Measurements from ENCODE around the gene ALG14. TPM values are rescaled to one million over a fixed set of nuclear protein-coding genes. Genes with fewer than 3 reads are reported as not detected.

ALG14 gene
- total and polyA plus RNA-seq, 10 of the 15 experiments (the other 5 are each of a cell fraction or from before 2014, with no cell fraction given), result 2.6 to 19.2 (median 7.5) TPM

- SMC1A ChIA-PET (ENCODE audit: uncharacterized antibody, unreplicated experiment), result interaction anchor here (1.4 kb wide), 1 partner anchor 272 kb away, joined by 3 read pairs; no protein-coding TSS in a partner anchor
- no peak overlapping the region for H3K4me3 ChIP-seq
- no peaks in the 10 kb centered on the region for H3K79me2 ChIP-seq (ENCODE audit: control insufficient read depth, insufficient read depth, low read length)
- no peaks in the 10 kb centered on the region for H4K20me1 ChIP-seq (ENCODE audit: control insufficient read depth, insufficient read depth)
- H3K9ac ChIP-seq (ENCODE audit: control insufficient read depth, insufficient read depth, low read length), result no peak overlapping the region
- in situ Hi-C loops (cut with MboI), result no loop called here
- BruUV-seq (replicated peaks), result no TSS peak
- no peaks in the 10 kb centered on the region for H3K36me3 ChIP-seq (ENCODE audit: control insufficient read depth in 2 of 2, insufficient read depth in 2 of 2, low read length in 1 of 2)
- FAIRE-seq (no peak), ATAC-seq (no peak), DNase-seq (ENCODE audit: low read depth, low spot score) (no peak)
- H3K9me3 ChIP-seq (replicated peaks; ENCODE audit: control insufficient read depth, insufficient read depth, low read length), result no peaks in the 10 kb centered on the region
- no peaks in the 10 kb centered on the region for H3K27me3 ChIP-seq (replicated peaks in 1 of 2; ENCODE audit: control insufficient read depth in 2 of 2, insufficient read depth in 2 of 2, low read length in 1 of 2)
- CTCF ChIA-PET, result interaction anchor here (1.4 kb wide), 1 partner anchor 123 kb away, joined by 3 read pairs; no protein-coding TSS in a partner anchor
- POLR2A ChIA-PET, result interaction anchor here (0.7 to 1.1 kb wide), 2 partner anchors 28 to 110 kb away, joined by 3 read pairs; no protein-coding TSS in a partner anchor
- no peak overlapping the region for H3K27ac ChIP-seq (ENCODE audit: control insufficient read depth, insufficient read depth)
- no peaks in the 10 kb centered on the region; the same call in 1 of the 2 replicates for H3K4me1 ChIP-seq (ENCODE audit: control insufficient read depth, insufficient read depth, low read length)
- intact Hi-C loops (cut with micrococcal nuclease; ENCODE audit: unreplicated experiment), result loop anchor here (10.0 kb wide), 1 partner anchor 273 kb away; the partner anchor contains the start of gene RWDD3
- WGBS (ENCODE audit: insufficient coverage, insufficient replicate concordance, low lambda C conversion rate, missing lambda C conversion rate), result 95% methylated on average over 7 of the region's 7 CpGs
- TF ChIP-seq EP300 (IDR thresholded peaks at IDR 0.05; ENCODE audit: borderline replicate concordance in 1 of 2, control insufficient read depth in 1 of 2, low read depth in 2 of 2, low read length in 2 of 2) (no peak), ZBTB4 (CRISPR knock-in tag; IDR thresholded peaks at IDR 0.05) (no peak), PKNOX1 (IDR thresholded peaks at IDR 0.05) (no peak), BCL11A (IDR thresholded peaks at IDR 0.05; ENCODE audit: low read depth, low read length) (no peak)
- RAD21 ChIA-PET (ENCODE audit: unreplicated experiment), result interaction anchor here (1.2 kb wide), 1 partner anchor 80 kb away, joined by 3 read pairs; no protein-coding TSS in a partner anchor
- H3K4me2 ChIP-seq (ENCODE audit: control insufficient read depth, insufficient read depth), result no peak overlapping the region
- no peak overlapping the region; the same call in 1 of the 2 replicates for H2AFZ ChIP-seq (ENCODE audit: control insufficient read depth, low read depth, low read length)
These were observed 111.2 kb downstream of the ALG14 start for GRCh38 chr1:94961582-94961981.
